OCI-LY3 (cell line): ENCODE measurements around the gene TBC1D1.

ENCODE experiments used
- H2AFZ ChIP-seq: fragments of 200-600, 300-600 bp; shearing (Covaris generic); 2 replicates; pipeline ENCODE4 v1.6.0; 2014; ENCODE audit warnings: antibody characterized with exemption, low read depth, low read length
- H3K27ac ChIP-seq: fragments of 200-600, 300-600 bp; sonication (generic); 2 replicates; pipeline ENCODE4 v1.5.1; 2014; ENCODE audit warnings: mild to moderate bottlenecking, low read length, moderate library complexity, mixed read lengths
- H3K27me3 ChIP-seq: fragments of 200-600, 300-600 bp; sonication (generic); 2 replicates; pipeline ENCODE4 v1.6.1; 2014; ENCODE audit warnings: low read depth, low read length, mixed read lengths
- H3K36me3 ChIP-seq: fragments of 200-600, 300-600 bp; sonication (generic); replicated peaks from 2 replicates; pipeline ENCODE3; 2014; ENCODE audit warnings: low read depth, low read length, mixed read lengths
- H3K4me1 ChIP-seq: fragments of 300-600, 200-600 bp; sonication (generic); 2 replicates; pipeline ENCODE4 v1.6.1; 2014; ENCODE audit warnings: low read length, mixed read lengths
- H3K4me2 ChIP-seq: fragments of 200-600, 300-600 bp; sonication (generic); 2 replicates; pipeline ENCODE4 v1.6.1; 2014; ENCODE audit warnings: low read length, mixed read lengths
- H3K4me3 ChIP-seq: fragments of 300-600, 200-600 bp; sonication (generic); 2 replicates; pipeline ENCODE4 v1.5.1; 2014; ENCODE audit warnings: antibody characterized with exemption, mild to moderate bottlenecking, low read length, moderate library complexity
- H3K79me2 ChIP-seq: fragments of 300-600, 200-600 bp; shearing (Covaris generic); 2 replicates; pipeline ENCODE4 v1.6.1; 2014; ENCODE audit warnings: mild to moderate bottlenecking, low read length, mixed read lengths
- H3K9ac ChIP-seq: fragments of 300-600, 200-600 bp; shearing (Covaris generic); 2 replicates; pipeline ENCODE4 v1.6.0; 2014; ENCODE audit warnings: mild to moderate bottlenecking, low read length, moderate library complexity
- H3K9me3 ChIP-seq: fragments of 200-600, 300-600 bp; shearing (Covaris generic); 2 replicates; pipeline ENCODE4 v1.6.1; 2014; ENCODE audit warnings: low read length, mixed read lengths; ENCODE audit not compliant: insufficient read depth
- H4K20me1 ChIP-seq: fragments of 200-600, 300-600 bp; sonication (generic); 2 replicates; pipeline ENCODE4 v1.6.1; 2016; ENCODE audit warnings: low read length, mixed read lengths; ENCODE audit not compliant: insufficient read depth
- CTCF ChIP-seq: fragments of 200-600, 300-600 bp; sonication (generic); IDR thresholded peaks from 2 replicates; pipeline ENCODE4 v1.5.1; 2014; ENCODE audit warnings: antibody characterized with exemption, low read length, low read depth
- EZH2phosphoT487 ChIP-seq: fragments of 200-600 bp; shearing (Covaris generic); IDR thresholded peaks from 2 replicates; pipeline ENCODE4 v1.6.1; 2018; ENCODE audit warnings: antibody characterized with exemption, mixed run types, low read depth

TBC1D1 gene

GRCh38 chr4:37852376-37852775 is 38.5 kb upstream of the TBC1D1 start:
- H3K27ac ChIP-seq: no peak overlapping the region

GRCh38 chr4:37858112-37858511 is 32.8 kb upstream of the TBC1D1 start:
- H3K27ac ChIP-seq: no peak overlapping the region
- H3K4me3 ChIP-seq: no peak overlapping the region
- no peaks in the 10 kb centered on the region for H3K9me3 ChIP-seq
- no peaks in the 10 kb centered on the region for H3K79me2 ChIP-seq
- no peak overlapping the region for H3K9ac ChIP-seq
- TF ChIP-seq EZH2phosphoT487 (no peak), CTCF (no peak)
- peaks cover 24% of the 10 kb centered on the region for H3K36me3 ChIP-seq
- H2AFZ ChIP-seq: no peak overlapping the region
- no peak overlapping the region for H3K4me2 ChIP-seq
- H3K4me1 ChIP-seq: no peaks in the 10 kb centered on the region
- H3K27me3 ChIP-seq: no peaks in the 10 kb centered on the region
- H4K20me1 ChIP-seq: no peaks in the 10 kb centered on the region

More at GRCh38 chr4:37852376-37852775, 38.5 kb upstream of the TBC1D1 start:
- H3K79me2 ChIP-seq: no peaks in the 10 kb centered on the region
- no peak overlapping the region for H2AFZ ChIP-seq
- no peaks in the 10 kb centered on the region for H3K9me3 ChIP-seq
- no peak overlapping the region for H3K9ac ChIP-seq
- no peaks in the 10 kb centered on the region for H3K27me3 ChIP-seq
- no peak overlapping the region for H3K4me3 ChIP-seq
- H3K36me3 ChIP-seq: peaks cover 27% of the 10 kb centered on the region
- no peak overlapping the region for H3K4me2 ChIP-seq
- H4K20me1 ChIP-seq: no peaks in the 10 kb centered on the region
- no peak for TF ChIP-seq CTCF
- no peak for TF ChIP-seq EZH2phosphoT487
- peaks cover 5% of the 10 kb centered on the region for H3K4me1 ChIP-seq

- H3K9me3 ChIP-seq: no peaks in the 10 kb centered on the region
- no peaks in the 10 kb centered on the region for H3K4me1 ChIP-seq
- H3K4me3 ChIP-seq: no peak overlapping the region
- TF ChIP-seq EZH2phosphoT487 (no peak), CTCF (no peak)
- H3K79me2 ChIP-seq: no peaks in the 10 kb centered on the region
- no peaks in the 10 kb centered on the region for H3K27me3 ChIP-seq
- H2AFZ ChIP-seq: no peak overlapping the region
- no peak overlapping the region for H3K27ac ChIP-seq
- no peaks in the 10 kb centered on the region for H4K20me1 ChIP-seq
- peaks cover 22% of the 10 kb centered on the region for H3K36me3 ChIP-seq
- no peak overlapping the region for H3K9ac ChIP-seq
- no peak overlapping the region for H3K4me2 ChIP-seq
Measured at GRCh38 chr4:37858872-37859271, 32.0 kb upstream of the TBC1D1 start.

GRCh38 chr4:37860266-37860665 is 30.6 kb upstream of the TBC1D1 start:
- H3K36me3 ChIP-seq: peaks cover 22% of the 10 kb centered on the region
- no peaks in the 10 kb centered on the region for H3K9me3 ChIP-seq
- no peaks in the 10 kb centered on the region for H3K4me1 ChIP-seq
- no peak overlapping the region for H2AFZ ChIP-seq
- H4K20me1 ChIP-seq: no peaks in the 10 kb centered on the region
- no peak overlapping the region for H3K27ac ChIP-seq
- TF ChIP-seq EZH2phosphoT487: no peak
- TF ChIP-seq CTCF: no peak
- H3K9ac ChIP-seq: no peak overlapping the region
- H3K27me3 ChIP-seq: no peaks in the 10 kb centered on the region
- H3K79me2 ChIP-seq: no peaks in the 10 kb centered on the region
- no peak overlapping the region for H3K4me3 ChIP-seq
- H3K4me2 ChIP-seq: no peak overlapping the region
